ENCODE results near the gene PRXL2A. TPM values are rescaled to one million over a fixed set of nuclear protein-coding genes. Genes with fewer than 3 reads are reported as not detected.

Gene PRXL2A
- total and polyA plus RNA-seq, 10 of the 15 experiments (the other 5 are each of a cell fraction or from before 2014, with no cell fraction given) = 2.8 to 15.6 (median 11.1) TPM

DNA sequence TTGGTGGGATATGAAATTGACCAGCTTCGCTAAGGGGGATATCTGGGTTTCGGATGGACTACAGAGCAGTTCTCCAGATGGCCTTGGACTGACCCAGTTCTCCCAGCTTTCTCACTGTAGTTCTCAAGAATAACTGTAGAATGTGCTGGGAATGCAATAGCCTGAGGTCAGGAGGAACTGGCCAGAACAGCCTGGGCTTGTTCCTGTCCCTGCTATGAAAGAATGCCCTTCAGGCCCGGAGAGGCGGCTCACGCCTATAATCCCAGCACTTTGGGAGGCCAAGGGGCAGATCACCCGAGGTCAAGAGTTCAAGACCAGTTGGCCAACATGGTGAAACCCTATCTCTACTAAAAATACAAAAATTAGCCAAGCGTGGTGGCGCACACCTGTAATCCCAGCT is 33.5 kb downstream of the PRXL2A start (continued):
- TF ChIP-seq ZZZ3 (IDR thresholded peaks at IDR 0.05; ENCODE audit: control insufficient read depth, insufficient read length, low read depth) (no peak), POLR2AphosphoS5 (IDR thresholded peaks at IDR 0.05; ENCODE audit: low read length) (no peak), SRF (IDR thresholded peaks at IDR 0.05; ENCODE audit: low read depth in 2 of 2, low read length in 2 of 2) (no peak), TARDBP (IDR thresholded peaks at IDR 0.05; ENCODE audit: borderline replicate concordance) (no peak)

- Histone ChIP-seq H3K36me3 (ENCODE audit: control insufficient read depth in 2 of 2, insufficient read depth in 2 of 2, low read length in 1 of 2) (no peaks in the 10 kb centered on the region), H3K4me3 (no peak overlapping the region), H2AFZ (ENCODE audit: control insufficient read depth, low read depth, low read length) (no peak overlapping the region; the same call in 1 of the 2 replicates), H3K4me1 (ENCODE audit: control insufficient read depth, insufficient read depth, low read length) (peaks cover 4% of the 10 kb centered on the region), H3K27me3 (replicated peaks in 1 of 2; ENCODE audit: control insufficient read depth in 2 of 2, insufficient read depth in 2 of 2, low read length in 1 of 2) (no peaks in the 10 kb centered on the region; a peak in 1 of 4 replicates), H3K9me3 (replicated peaks; ENCODE audit: control insufficient read depth, insufficient read depth, low read length) (no peaks in the 10 kb centered on the region), H3K9ac (ENCODE audit: control insufficient read depth, insufficient read depth, low read length) (no peak overlapping the region), H4K20me1 (ENCODE audit: control insufficient read depth, insufficient read depth) (no peaks in the 10 kb centered on the region), H3K79me2 (ENCODE audit: control insufficient read depth, insufficient read depth, low read length) (no peaks in the 10 kb centered on the region), H3K27ac (ENCODE audit: control insufficient read depth, insufficient read depth) (no peak overlapping the region), H3K4me2 (ENCODE audit: control insufficient read depth, insufficient read depth) (no peak overlapping the region)
- no TSS peak for BruUV-seq (replicated peaks)
- POLR2A ChIA-PET = no interaction called here
- ATAC-seq (no peak), FAIRE-seq (no peak), DNase-seq (ENCODE audit: low read depth, low spot score) (no peak)
- RAD21 ChIA-PET (ENCODE audit: unreplicated experiment) = interaction anchor here (1.4 to 12.4 kb wide), 4 partner anchors 35 to 155 kb away, joined by 6 to 432 read pairs (median 17); partner anchors contain the start of gene PRXL2A
- CTCF ChIA-PET = interaction anchor here (0.7 to 21.3 kb wide), 15 partner anchors 10 to 481 kb away, joined by 4 to 852 read pairs (median 18); partner anchors contain the start of gene TSPAN14
- TF ChIP-seq LARP7 (IDR thresholded peaks at IDR 0.05) (no peak), MAX (IDR thresholded peaks at IDR 0.05; ENCODE audit: low read depth, low read length) (no peak), ZNF274 (IDR thresholded peaks at IDR 0.05; ENCODE audit: insufficient read depth, insufficient read length) (no peak), IKZF2 (IDR thresholded peaks at IDR 0.05) (no peak), NBN (IDR thresholded peaks at IDR 0.05) (no peak), BCL11A (IDR thresholded peaks at IDR 0.05; ENCODE audit: low read depth, low read length) (no peak), RBBP5 (conservative IDR thresholded peaks at IDR 0.05) (no peak), ESRRA (IDR thresholded peaks at IDR 0.05; ENCODE audit: low read length) (no peak), IRF4 (IDR thresholded peaks at IDR 0.05; ENCODE audit: low read depth, low read length) (no peak), CHD2 (IDR thresholded peaks at IDR 0.05; ENCODE audit: borderline replicate concordance, low read depth, low read length) (no peak)
- TF ChIP-seq, protein P1, sequence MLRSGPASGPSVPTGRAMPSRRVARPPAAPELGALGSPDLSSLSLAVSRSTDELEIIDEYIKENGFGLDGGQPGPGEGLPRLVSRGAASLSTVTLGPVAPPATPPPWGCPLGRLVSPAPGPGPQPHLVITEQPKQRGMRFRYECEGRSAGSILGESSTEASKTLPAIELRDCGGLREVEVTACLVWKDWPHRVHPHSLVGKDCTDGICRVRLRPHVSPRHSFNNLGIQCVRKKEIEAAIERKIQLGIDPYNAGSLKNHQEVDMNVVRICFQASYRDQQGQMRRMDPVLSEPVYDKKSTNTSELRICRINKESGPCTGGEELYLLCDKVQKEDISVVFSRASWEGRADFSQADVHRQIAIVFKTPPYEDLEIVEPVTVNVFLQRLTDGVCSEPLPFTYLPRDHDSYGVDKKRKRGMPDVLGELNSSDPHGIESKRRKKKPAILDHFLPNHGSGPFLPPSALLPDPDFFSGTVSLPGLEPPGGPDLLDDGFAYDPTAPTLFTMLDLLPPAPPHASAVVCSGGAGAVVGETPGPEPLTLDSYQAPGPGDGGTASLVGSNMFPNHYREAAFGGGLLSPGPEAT (IDR thresholded peaks at IDR 0.05; ENCODE audit: low read depth) = no peak
- intact Hi-C loops (cut with micrococcal nuclease; ENCODE audit: unreplicated experiment) = no loop called here
- WGBS (ENCODE audit: insufficient coverage, insufficient replicate concordance, low lambda C conversion rate, missing lambda C conversion rate) = 34% methylated on average over 3 of the region's 3 CpGs
- in situ Hi-C loops (cut with MboI) = loop anchor here (10.0 kb wide), 2 partner anchors 152 to 482 kb away; no protein-coding TSS in a partner anchor
- SMC1A ChIA-PET (ENCODE audit: uncharacterized antibody, unreplicated experiment) = interaction anchor here (0.9 to 36.0 kb wide), 6 partner anchors 14 to 221 kb away, joined by 3 to 1038 read pairs (median 4); no protein-coding TSS in a partner anchor
Observed at GRCh38 chr10:80442879-80443278, 34.5 kb downstream of the PRXL2A start.

Measured in GM12878 (cell line).